Chondrocyte (in vitro differentiated cells): ENCODE measurements around the gene GGT5. TPM values are rescaled to one million over a fixed set of nuclear protein-coding genes. Genes with fewer than 3 reads are reported as not detected.
"Not testable (repeated sequence)": the region's sequence is repeated elsewhere in the genome, so short reads cannot be mapped to it uniquely, and the experiment has no call there.

ENCODE experiments used
- DNase-seq: peaks from one replicate; pipeline ENCODE4 v3.0.0; 2021; ENCODE audit warnings: mixed read lengths, low spot score
- H3K27ac Mint-ChIP-seq: one replicate; pipeline ENCODE4 v1.8.0; 2021; ENCODE audit warnings: mild to moderate bottlenecking, moderate library complexity, mixed read lengths; ENCODE audit not compliant: unreplicated experiment
- H3K27me3 Mint-ChIP-seq: 2 replicates; pipeline ENCODE4 v1.8.0; 2021; ENCODE audit warnings: low read depth, mixed read lengths
- H3K36me3 Mint-ChIP-seq: 2 replicates; pipeline ENCODE4 v1.8.0; 2021; ENCODE audit warnings: low read depth, mixed read lengths
- H3K4me1 Mint-ChIP-seq: 2 replicates; pipeline ENCODE4 v1.8.0; 2021; ENCODE audit warnings: low read depth, mild to moderate bottlenecking, mixed read lengths
- H3K4me3 Mint-ChIP-seq: one replicate; pipeline ENCODE4 v1.8.0; 2021; ENCODE audit warnings: mild to moderate bottlenecking, moderate library complexity, mixed read lengths; ENCODE audit not compliant: unreplicated experiment
- H3K9me3 Mint-ChIP-seq: 2 replicates; pipeline ENCODE4 v1.8.0; 2021; ENCODE audit warnings: low read depth, mixed read lengths
- total RNA-seq: library from RNA; stranded (reverse); gene quantifications from 3 replicates; pipeline ENCODE4 v1.2.1, GENCODE V29; 2021
- TF ChIP-seq, protein P1 (sequence below): fragments of 200-600 bp; sonication (generic); IDR thresholded peaks from 2 replicates; pipeline ENCODE4 v1.5.0; 2021; ENCODE audit warnings: antibody characterized with exemption, mild to moderate bottlenecking, moderate library complexity

Gene GGT5
- total RNA-seq, 1 donor from 2014 or later: 37.5 TPM

DNA sequence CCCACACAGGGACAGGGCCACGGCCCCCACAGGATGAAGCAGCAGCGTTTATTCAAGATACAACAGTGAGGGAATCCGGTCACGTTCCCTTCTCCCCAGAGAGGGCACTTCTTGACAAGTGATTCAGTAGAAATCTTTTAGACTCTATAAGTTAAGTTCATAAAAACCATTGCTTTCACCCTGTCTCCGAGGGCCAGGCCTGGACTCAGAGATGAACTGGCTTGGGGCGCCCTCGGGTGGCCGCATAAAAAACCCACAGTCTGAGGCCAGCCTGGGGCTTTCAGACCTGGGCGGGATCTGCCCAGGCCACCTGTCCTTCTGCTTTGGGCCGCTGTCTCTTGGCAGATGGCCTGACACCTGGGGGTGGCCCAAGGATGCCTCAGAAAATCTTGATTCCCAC lies 14.6 kb upstream of the GGT5 start:
- DNase-seq, H3K4me1 Mint-ChIP-seq: not testable (repeated sequence)

DNA sequence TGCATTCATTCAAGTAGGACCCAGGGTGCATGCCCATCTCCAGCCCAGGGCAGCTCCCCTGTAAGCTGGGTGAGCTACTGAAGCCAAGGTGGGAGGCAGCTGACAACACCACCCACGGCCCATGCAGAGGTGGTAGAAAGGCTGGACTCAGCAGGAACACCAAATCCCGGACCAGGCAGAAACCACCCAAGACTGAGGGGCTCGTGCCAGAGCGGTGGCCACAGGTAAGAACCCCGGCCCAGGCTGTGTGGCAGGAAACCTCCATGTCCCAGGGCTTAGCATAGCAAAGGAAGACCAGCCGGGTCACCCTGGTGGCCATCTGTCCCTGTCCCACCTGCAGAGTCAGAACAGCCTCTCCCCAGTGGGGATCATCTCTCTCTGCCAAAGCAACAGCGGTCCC lies 11.9 kb upstream of the GGT5 start:
- H3K4me1 Mint-ChIP-seq, H3K36me3 Mint-ChIP-seq, H3K27me3 Mint-ChIP-seq, H3K9me3 Mint-ChIP-seq, H3K4me3 Mint-ChIP-seq, DNase-seq, H3K27ac Mint-ChIP-seq: not testable (repeated sequence)

More for the DNA sequence above, 14.6 kb upstream of the GGT5 start:
- H3K27ac Mint-ChIP-seq: peak overlapping the region; percentile 22
- H3K4me3 Mint-ChIP-seq, H3K9me3 Mint-ChIP-seq, H3K36me3 Mint-ChIP-seq, H3K27me3 Mint-ChIP-seq: not testable (repeated sequence)
- TF ChIP-seq, protein P1, sequence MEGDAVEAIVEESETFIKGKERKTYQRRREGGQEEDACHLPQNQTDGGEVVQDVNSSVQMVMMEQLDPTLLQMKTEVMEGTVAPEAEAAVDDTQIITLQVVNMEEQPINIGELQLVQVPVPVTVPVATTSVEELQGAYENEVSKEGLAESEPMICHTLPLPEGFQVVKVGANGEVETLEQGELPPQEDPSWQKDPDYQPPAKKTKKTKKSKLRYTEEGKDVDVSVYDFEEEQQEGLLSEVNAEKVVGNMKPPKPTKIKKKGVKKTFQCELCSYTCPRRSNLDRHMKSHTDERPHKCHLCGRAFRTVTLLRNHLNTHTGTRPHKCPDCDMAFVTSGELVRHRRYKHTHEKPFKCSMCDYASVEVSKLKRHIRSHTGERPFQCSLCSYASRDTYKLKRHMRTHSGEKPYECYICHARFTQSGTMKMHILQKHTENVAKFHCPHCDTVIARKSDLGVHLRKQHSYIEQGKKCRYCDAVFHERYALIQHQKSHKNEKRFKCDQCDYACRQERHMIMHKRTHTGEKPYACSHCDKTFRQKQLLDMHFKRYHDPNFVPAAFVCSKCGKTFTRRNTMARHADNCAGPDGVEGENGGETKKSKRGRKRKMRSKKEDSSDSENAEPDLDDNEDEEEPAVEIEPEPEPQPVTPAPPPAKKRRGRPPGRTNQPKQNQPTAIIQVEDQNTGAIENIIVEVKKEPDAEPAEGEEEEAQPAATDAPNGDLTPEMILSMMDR: peak; percentile 79

DNA sequence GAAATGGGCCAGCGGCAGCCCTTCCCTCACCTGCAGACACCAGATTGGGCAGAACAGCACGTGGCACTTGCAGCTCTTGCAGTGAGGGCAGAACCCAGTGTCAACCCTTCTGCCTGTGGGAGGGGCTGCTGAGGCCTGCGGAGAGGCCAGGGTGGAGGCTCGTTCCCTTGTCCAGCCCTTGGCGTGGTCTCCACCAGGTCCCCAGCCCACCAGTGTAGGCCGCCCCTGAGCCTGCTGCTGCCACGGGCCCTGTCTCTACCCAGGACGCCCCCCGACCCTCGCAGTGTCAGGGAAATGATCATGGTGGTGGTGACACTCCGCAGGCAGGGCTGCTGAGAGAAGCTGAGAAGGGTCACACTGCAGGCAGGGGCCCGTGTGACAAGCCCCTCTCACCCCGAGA lies 11.3 kb upstream of the GGT5 start:
- DNase-seq, H3K36me3 Mint-ChIP-seq, H3K27ac Mint-ChIP-seq, H3K4me3 Mint-ChIP-seq, H3K27me3 Mint-ChIP-seq, H3K9me3 Mint-ChIP-seq, H3K4me1 Mint-ChIP-seq: not testable (repeated sequence)

DNA sequence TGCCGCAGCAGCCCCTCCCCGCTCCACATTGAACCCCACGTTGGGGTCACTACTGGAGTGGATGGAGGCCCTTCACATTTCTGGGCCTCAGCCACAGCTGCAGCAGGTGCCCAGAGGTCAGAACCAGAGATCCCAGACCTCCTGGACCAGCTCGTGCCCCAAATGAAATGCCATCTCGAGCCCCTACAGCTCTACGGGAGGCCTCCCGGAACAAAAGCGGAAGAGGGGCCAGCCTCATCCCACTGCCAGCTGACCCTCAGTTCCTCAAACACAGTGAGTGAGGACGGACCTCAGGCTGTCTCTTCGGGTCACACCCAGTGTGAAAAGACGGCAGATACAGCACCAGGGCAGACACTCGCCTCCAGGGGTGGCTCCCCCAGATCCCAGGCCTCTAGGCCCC lies 8.2 kb upstream of the GGT5 start:
- not testable (repeated sequence) for H3K36me3 Mint-ChIP-seq, H3K4me1 Mint-ChIP-seq, H3K27ac Mint-ChIP-seq, H3K4me3 Mint-ChIP-seq, H3K9me3 Mint-ChIP-seq, DNase-seq, H3K27me3 Mint-ChIP-seq

DNA sequence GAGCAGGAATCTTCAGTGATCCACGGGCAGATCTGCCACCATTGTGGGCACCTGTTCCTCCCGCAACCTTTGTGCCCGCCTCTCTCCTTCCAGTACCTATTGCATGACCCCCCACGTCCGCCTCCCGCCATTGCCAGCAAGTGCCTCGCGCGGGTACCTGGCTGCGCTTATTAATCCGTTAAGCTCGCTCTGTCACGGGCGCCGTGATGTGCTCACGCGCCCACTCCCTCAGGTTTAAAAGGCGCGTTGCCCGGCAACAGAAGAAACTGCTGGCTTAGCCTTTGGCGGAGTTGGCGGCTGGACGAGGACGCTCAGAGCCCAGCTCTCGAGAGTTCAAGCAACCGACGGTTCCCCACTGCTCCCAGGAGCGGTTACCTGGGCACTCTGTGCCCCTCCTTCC lies 6.4 kb upstream of the GGT5 start:
- not testable (repeated sequence) for H3K27me3 Mint-ChIP-seq, DNase-seq, H3K27ac Mint-ChIP-seq, H3K4me3 Mint-ChIP-seq, H3K9me3 Mint-ChIP-seq, H3K36me3 Mint-ChIP-seq
- H3K4me1 Mint-ChIP-seq: peaks cover 17% of the 10 kb centered on the region

DNA sequence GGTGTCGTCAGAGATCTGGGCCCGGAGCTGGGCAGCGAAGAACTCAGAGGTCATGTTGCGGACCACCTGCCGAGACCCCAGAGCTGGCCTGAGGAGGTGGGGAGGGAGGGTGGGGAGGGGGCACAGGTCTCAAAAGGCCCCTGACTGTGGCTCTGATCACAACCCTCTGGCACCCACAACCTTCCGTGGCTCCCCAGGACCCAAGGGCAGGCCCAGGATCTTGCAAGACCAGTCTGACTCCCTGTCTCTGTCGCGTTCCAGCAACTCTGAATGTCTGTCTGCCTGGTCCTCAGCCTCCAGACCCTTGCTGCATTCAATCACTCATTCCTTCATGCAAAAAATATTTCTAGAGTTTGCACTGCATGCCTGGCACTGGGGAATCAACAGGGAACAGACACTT lies 4.5 kb upstream of the GGT5 start:
- H3K9me3 Mint-ChIP-seq, H3K36me3 Mint-ChIP-seq, H3K4me3 Mint-ChIP-seq, H3K27me3 Mint-ChIP-seq, DNase-seq, H3K27ac Mint-ChIP-seq: not testable (repeated sequence)
- H3K4me1 Mint-ChIP-seq: peaks cover 34% of the 10 kb centered on the region

DNA sequence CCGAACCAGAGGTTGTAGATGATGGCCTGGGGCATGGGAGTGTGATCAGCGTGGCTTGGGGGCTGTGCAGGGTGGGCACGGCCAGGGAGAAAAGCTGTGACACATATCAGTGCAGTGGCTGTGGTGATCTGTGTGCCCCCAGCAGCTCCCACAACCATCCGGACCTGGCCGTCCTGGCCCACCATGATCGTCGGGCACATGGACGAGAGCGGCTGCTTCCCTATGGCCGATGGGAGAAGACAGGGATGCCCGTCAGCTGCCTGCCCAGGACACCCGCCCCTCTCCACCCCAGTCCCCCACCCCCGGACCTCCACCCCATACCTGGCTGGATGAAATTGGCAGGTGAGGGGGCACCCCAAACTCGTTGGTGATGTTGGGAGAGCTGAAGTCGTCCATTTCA lies 3.7 kb upstream of the GGT5 start:
- H3K27me3 Mint-ChIP-seq, H3K9me3 Mint-ChIP-seq, H3K27ac Mint-ChIP-seq, H3K4me3 Mint-ChIP-seq, H3K36me3 Mint-ChIP-seq: not testable (repeated sequence)
- H3K4me1 Mint-ChIP-seq: peaks cover 42% of the 10 kb centered on the region
- DNase-seq: peak; percentile 81

DNA sequence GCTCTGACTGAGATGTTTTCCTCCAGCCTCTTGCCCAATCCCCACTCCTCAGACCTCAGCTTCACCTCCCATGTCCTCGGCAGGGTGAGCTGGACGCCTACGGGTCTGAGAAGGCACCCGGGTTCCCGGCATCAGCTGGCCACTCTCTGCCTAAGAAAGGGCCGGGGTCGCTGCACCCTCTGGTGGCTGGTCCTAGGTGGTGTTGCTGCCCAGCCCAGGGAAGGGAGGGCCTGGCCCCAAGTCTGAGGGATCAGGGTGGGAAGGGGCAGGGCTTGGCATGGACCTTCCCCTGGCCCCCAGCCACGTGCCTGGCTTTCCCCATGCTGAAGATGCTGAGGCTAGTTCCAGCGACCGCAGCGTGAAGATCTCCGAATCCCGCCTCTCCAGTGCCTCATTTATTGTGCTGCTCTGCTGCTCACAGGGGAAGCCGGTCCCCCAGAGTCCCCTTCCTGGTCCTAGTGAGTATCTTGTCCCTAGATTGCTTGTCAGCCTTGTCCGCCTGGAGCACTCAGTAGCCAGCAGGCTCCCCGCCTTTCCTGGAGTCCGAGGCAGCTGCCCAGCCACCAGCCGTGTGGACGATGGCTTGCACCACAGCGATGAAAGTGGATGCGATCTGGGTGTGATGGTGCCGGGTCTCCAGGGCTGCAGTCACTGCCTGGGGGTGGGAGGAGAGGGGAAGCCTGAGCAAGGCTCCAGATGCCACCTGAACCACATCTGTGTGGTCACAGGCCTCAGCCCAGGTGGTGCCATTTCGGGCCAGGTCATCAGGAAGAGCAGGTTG lies 2.9 kb upstream of the GGT5 start:
- H3K4me1 Mint-ChIP-seq: peaks cover 51% of the 10 kb centered on the region
- H3K27me3 Mint-ChIP-seq: no peaks in the 10 kb centered on the region
- no peaks in the 10 kb centered on the region for H3K9me3 Mint-ChIP-seq
- no peak overlapping the region for H3K4me3 Mint-ChIP-seq
- H3K36me3 Mint-ChIP-seq: no peaks in the 10 kb centered on the region
- TF ChIP-seq, protein P1: peak; percentile 90
- peak; percentile 97 for DNase-seq
- peak overlapping the region; percentile 93 for H3K27ac Mint-ChIP-seq
